GM18858 (cell line): ENCODE results near the gene THEM4.
"Not testable (repeated sequence)": the region's sequence is repeated elsewhere in the genome, so short reads cannot be mapped to it uniquely, and the experiment has no call there.

Experiments
- ATAC-seq: cut with Tn5 transposase; IDR thresholded peaks from one replicate; pipeline ENCODE4 v1.9.1; 2021; ENCODE audit not compliant: unreplicated experiment

THEM4 gene

GRCh38 chr1:151860504-151861187 is 48.7 kb downstream of the THEM4 start:
- no peak for ATAC-seq

GRCh38 chr1:151859891-151860293 is 49.4 kb downstream of the THEM4 start:
- no peak for ATAC-seq

- ATAC-seq: no peak
These were observed 50.2 kb downstream of the THEM4 start for GRCh38 chr1:151858886-151859665.

- no peak for ATAC-seq
These were observed 51.1 kb downstream of the THEM4 start for GRCh38 chr1:151858030-151858746.

- no peak for ATAC-seq
These were observed 53.4 kb downstream of the THEM4 start for GRCh38 chr1:151855933-151856332.

GRCh38 chr1:151855516-151855915 is 53.8 kb downstream of the THEM4 start:
- not testable (repeated sequence) for ATAC-seq

- ATAC-seq: no peak
These were observed 54.7 kb downstream of the THEM4 start for GRCh38 chr1:151854658-151855057.

- ATAC-seq: no peak
These were observed 55.8 kb downstream of the THEM4 start, which contains the start of gene THEM5 for GRCh38 chr1:151853411-151853943. Gene THEM5 (minus strand): TSS chr1:151853712. CDS start chr1:151853565, 147 bp downstream.

- no peak for ATAC-seq
These were observed 56.6 kb downstream of the THEM4 start for GRCh38 chr1:151852733-151853132.

GRCh38 chr1:151851886-151852285 is 57.4 kb downstream of the THEM4 start:
- ATAC-seq: no peak

GRCh38 chr1:151849871-151850270 is 59.4 kb downstream of the THEM4 start:
- no peak for ATAC-seq

- ATAC-seq: no peak
These were observed 60.2 kb downstream of the THEM4 start for GRCh38 chr1:151849126-151849525.

- ATAC-seq: no peak
These were observed 61.3 kb downstream of the THEM4 start for GRCh38 chr1:151847867-151848596.

GRCh38 chr1:151846686-151847237 is 62.5 kb downstream of the THEM4 start:
- no peak for ATAC-seq

- ATAC-seq: no peak
These were observed 63.2 kb downstream of the THEM4 start for GRCh38 chr1:151846062-151846568.

GRCh38 chr1:151843398-151843797 is 65.9 kb downstream of the THEM4 start:
- no peak for ATAC-seq

- ATAC-seq: no peak
These were observed 68.2 kb downstream of the THEM4 start for GRCh38 chr1:151841141-151841540.

GRCh38 chr1:151840421-151840820 is 68.9 kb downstream of the THEM4 start:
- ATAC-seq: no peak

- no peak for ATAC-seq
These were observed 69.6 kb downstream of the THEM4 start, which contains the start of gene C2CD4D for GRCh38 chr1:151839457-151840403. Gene C2CD4D (minus strand): TSS chr1:151839820. CDS start chr1:151838989, 831 bp downstream.
